Measurements from ENCODE around the gene ALOX15. TPM values are rescaled to one million over a fixed set of nuclear protein-coding genes. Genes with fewer than 3 reads are reported as not detected.

The ALOX15 gene
- total and polyA plus RNA-seq, 7 donors = 0.10 to 0.36 TPM; not detected in 5

DNA sequence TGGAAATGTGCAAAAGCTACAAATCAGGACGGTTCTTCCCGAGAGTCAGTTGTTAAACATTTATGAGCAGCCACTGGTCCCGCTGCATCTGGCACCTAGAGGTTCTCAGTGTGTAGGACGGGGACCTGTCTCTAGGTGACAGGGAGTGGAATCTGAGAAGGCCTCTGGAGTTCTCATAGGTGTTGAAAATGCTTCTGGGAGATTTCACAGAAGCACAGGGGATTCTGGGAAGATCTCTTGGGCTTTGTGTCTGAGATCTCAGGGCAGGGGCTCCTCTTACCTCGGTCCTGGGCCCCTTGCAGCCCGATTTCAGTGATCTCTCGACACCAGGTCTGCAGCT, 8.9 kb downstream of the ALOX15 start:
- H3K36me3 ChIP-seq (ENCODE audit: insufficient read depth in 1 of 2, low read depth in 1 of 2) = no peaks in the 10 kb centered on the region
- no peaks in the 10 kb centered on the region for H3K9me3 ChIP-seq
- WGBS, 3 donors = 51 to 61% (median 55%) methylated on average over 7 of the region's 7 CpGs
- ATAC-seq (no peak), DNase-seq (no peak)
- intact Hi-C loops (cut with DNase I) = loop anchor here in 1 of 2 donors (10.0 kb wide), 1 partner anchor 188 kb away; no protein-coding TSS in a partner anchor
- TF ChIP-seq, protein P1, sequence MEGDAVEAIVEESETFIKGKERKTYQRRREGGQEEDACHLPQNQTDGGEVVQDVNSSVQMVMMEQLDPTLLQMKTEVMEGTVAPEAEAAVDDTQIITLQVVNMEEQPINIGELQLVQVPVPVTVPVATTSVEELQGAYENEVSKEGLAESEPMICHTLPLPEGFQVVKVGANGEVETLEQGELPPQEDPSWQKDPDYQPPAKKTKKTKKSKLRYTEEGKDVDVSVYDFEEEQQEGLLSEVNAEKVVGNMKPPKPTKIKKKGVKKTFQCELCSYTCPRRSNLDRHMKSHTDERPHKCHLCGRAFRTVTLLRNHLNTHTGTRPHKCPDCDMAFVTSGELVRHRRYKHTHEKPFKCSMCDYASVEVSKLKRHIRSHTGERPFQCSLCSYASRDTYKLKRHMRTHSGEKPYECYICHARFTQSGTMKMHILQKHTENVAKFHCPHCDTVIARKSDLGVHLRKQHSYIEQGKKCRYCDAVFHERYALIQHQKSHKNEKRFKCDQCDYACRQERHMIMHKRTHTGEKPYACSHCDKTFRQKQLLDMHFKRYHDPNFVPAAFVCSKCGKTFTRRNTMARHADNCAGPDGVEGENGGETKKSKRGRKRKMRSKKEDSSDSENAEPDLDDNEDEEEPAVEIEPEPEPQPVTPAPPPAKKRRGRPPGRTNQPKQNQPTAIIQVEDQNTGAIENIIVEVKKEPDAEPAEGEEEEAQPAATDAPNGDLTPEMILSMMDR (IDR thresholded peaks at IDR 0.05) = no peak
- no peak overlapping the region for H3K4me3 ChIP-seq
- peaks cover 0 to 38% (median 2%) of the 10 kb centered on the region in 3 donors for H3K27me3 ChIP-seq (ENCODE audit: insufficient read depth in 3 of 3, low read length in 2 of 3)
- H3K27ac ChIP-seq = no peak overlapping the region
- H3K4me1 ChIP-seq = no peaks in the 10 kb centered on the region

DNA sequence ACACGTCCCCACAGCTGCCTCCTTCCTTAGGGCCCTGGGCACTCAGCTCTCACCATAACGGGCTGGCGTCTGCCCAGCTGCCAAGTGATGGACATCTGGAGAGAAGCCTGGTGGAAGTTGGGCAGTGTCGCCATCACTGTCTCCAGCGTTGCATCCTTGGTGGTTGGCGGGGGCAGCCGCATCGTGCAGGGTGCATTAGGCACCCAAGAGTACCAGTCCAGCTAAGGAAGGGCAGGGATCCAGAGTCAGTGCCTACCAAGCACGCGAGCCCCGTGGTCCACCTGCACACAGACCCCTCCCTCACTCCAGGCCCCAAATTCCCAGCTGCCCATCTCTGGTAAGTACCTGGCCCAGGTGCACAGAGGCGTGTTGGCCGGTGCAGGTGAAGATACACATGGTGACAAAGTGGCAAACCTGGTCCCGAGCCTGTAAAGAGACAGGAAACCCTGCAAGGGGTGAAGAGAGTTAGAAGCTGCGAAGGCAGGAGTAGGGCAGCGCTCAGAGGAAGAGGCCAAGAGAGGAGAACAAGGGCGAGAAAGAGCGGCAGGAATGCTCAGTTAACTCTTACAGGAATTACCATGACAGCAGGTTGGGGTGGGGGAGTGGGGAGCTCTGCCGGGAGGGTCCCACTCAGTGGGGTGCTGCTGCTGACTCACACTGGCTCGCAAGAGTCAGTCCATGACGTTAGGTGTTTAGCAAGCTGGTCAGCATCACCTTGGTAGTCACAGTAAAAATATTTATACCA, 9.5 kb downstream of the ALOX15 start:
- no peaks in the 10 kb centered on the region for H3K4me1 ChIP-seq
- H3K27ac ChIP-seq = no peak overlapping the region
- H3K9me3 ChIP-seq = no peaks in the 10 kb centered on the region
- intact Hi-C loops (cut with DNase I) = loop anchor here in 1 of 2 donors (10.0 kb wide), 1 partner anchor 187 kb away; no protein-coding TSS in a partner anchor
- no peak overlapping the region for H3K4me3 ChIP-seq
- ATAC-seq (peak in 1 of 4 donors; percentile 22), DNase-seq (no peak)
- peaks cover 0 to 33% (median 2%) of the 10 kb centered on the region in 3 donors for H3K27me3 ChIP-seq (ENCODE audit: insufficient read depth in 3 of 3, low read length in 2 of 3)
- no peaks in the 10 kb centered on the region for H3K36me3 ChIP-seq (ENCODE audit: insufficient read depth in 1 of 2, low read depth in 1 of 2)
- WGBS, 3 donors = 61 to 62% (median 62%) methylated on average over 21 of the region's 21 CpGs
- TF ChIP-seq, protein P1 (IDR thresholded peaks at IDR 0.05) = no peak

DNA sequence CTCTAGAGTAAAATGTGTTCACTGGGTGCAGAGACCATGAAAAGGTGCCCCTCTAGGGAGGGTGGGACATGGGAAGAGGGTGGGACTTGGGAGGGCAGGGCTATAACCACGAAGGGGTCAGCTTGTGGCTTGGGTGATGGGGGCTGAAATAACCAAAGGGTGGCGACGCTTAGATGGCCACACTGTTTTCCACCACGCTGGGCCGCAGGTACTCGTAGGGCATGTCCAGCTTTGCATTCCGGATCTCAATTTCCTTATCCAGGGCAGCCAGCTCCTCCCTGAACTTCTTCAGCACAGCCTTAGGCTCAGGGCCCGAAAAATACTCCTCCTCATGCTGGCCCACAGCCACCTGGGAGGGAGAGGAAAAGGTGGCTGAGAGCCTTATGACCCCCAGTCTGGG, 10.0 kb downstream of the ALOX15 start:
- 77 to 85% (median 77%) methylated on average over 8 of the region's 8 CpGs for WGBS, 3 donors
- Histone ChIP-seq H3K4me3 (no peak overlapping the region), H3K4me1 (no peaks in the 10 kb centered on the region), H3K27me3 (ENCODE audit: insufficient read depth in 3 of 3, low read length in 2 of 3) (peaks cover 0 to 28% (median 2%) of the 10 kb centered on the region in 3 donors), H3K27ac (no peak overlapping the region), H3K36me3 (ENCODE audit: insufficient read depth in 1 of 2, low read depth in 1 of 2) (no peaks in the 10 kb centered on the region), H3K9me3 (no peaks in the 10 kb centered on the region)
- TF ChIP-seq, protein P1 (IDR thresholded peaks at IDR 0.05) = no peak
- no peak for DNase-seq
- no peak for ATAC-seq
- intact Hi-C loops (cut with DNase I) = loop anchor here in 1 of 2 donors (10.0 kb wide), 1 partner anchor 187 kb away; no protein-coding TSS in a partner anchor

DNA sequence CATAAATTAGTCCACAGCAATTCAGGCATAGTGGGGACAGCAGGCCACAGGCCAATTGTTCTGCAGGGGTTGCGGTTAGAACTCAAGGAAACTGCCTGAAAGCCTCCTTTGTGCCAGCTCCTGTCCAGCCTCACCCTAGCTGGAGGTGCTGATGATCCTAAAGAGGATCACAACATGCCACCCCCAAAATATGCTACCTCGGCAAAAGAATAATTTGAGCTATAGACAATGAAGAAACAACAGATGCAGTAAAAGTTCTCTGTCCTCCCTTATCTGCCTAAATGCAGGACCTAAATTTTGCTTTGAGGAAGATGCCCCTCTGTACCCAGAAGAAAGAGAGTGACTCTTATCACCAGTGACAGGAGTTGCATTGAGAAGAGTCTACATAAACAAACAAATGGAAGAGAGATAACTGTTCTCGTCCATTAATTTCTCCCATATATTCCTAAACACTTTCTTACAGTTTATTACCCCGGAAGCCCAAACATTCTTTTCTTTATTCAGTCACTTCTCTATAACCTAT, 14.7 kb downstream of the ALOX15 start:
- peaks cover 13% of the 10 kb centered on the region for H3K4me1 ChIP-seq
- H3K4me3 ChIP-seq = no peak overlapping the region
- DNase-seq (no peak), ATAC-seq (no peak)
- H3K36me3 ChIP-seq (ENCODE audit: insufficient read depth in 1 of 2, low read depth in 1 of 2) = no peaks in the 10 kb centered on the region
- H3K27ac ChIP-seq = no peak overlapping the region
- 77 to 78% (median 77%) methylated on average over 4 of the region's 4 CpGs for WGBS, 3 donors
- TF ChIP-seq, protein P1 (IDR thresholded peaks at IDR 0.05) = no peak
- H3K9me3 ChIP-seq = peaks cover 4% of the 10 kb centered on the region
- intact Hi-C loops (cut with DNase I) = loop anchor here (1.0 to 5.0 kb wide), 3 partner anchors 60 to 204 kb away; no protein-coding TSS in a partner anchor
- no peaks in the 10 kb centered on the region for H3K27me3 ChIP-seq (ENCODE audit: insufficient read depth in 3 of 3, low read length in 2 of 3)

All from psoas muscle (tissue), 8 donors.